Heart right ventricle (tissue), 16 donors: ENCODE data around the gene PSMB2. TPM values are rescaled to one million over a fixed set of nuclear protein-coding genes. Genes with fewer than 3 reads are reported as not detected.
A peak's percentile ranks its signal among the peaks of the same experiment; 100 is the strongest.
"Not testable (repeated sequence)": the region's sequence is repeated elsewhere in the genome, so short reads cannot be mapped to it uniquely, and the experiment has no call there.

Source experiments
- ATAC-seq, 8 donors: fragments of 200-7000 bp; cut with Tn5 transposase; one replicate each; pipeline ENCODE4 v1.9.1; 2020; ENCODE audit warnings: mild to moderate bottlenecking in 8 of 8, moderate library complexity in 8 of 8, moderate number of reproducible peaks in 1 of 8
- DNase-seq, 2 donors: peaks; one replicate each; pipeline ENCODE4 v3.0.0-alpha.2; 2020
- H3K27ac ChIP-seq, 10 donors: fragments of 200-600 bp; sonication (generic) in 2 of 10; one replicate each; pipeline versions ENCODE4 v1.5.0 to v1.8.0; 2020 to 2022; ENCODE audit warnings: mild to moderate bottlenecking in 3 of 10
- H3K27me3 ChIP-seq, 7 donors: fragments of 200-600 bp; one replicate each; pipeline ENCODE4 v1.8.0; 2021 to 2022; ENCODE audit warnings: mild to moderate bottlenecking in 2 of 7
- H3K36me3 ChIP-seq, 9 donors: fragments of 200-600 bp; sonication (generic) in 1 of 9; one replicate each; pipeline versions ENCODE4 v1.5.0 to v1.8.0; 2020 to 2022; ENCODE audit warnings: mild to moderate bottlenecking in 2 of 9
- H3K4me1 ChIP-seq, 9 donors: fragments of 200-600 bp; sonication (generic) in 1 of 9; one replicate each; pipeline versions ENCODE4 v1.5.0 to v1.8.0; 2020 to 2022; ENCODE audit warnings: mild to moderate bottlenecking in 4 of 9
- H3K4me3 ChIP-seq, 10 donors: fragments of 200-600 bp; sonication (generic) in 2 of 10; one replicate each; pipeline versions ENCODE4 v1.5.0 to v1.8.0; 2020 to 2022; ENCODE audit warnings: mild to moderate bottlenecking in 7 of 10, moderate library complexity in 2 of 10
- H3K9me3 ChIP-seq, 11 donors: fragments of 200-600 bp in 10 of 11; sonication (generic) in 2 of 11; one replicate each; pipeline versions ENCODE4 v1.5.0 to v1.8.0; 2013 to 2022; ENCODE audit warnings: mild to moderate bottlenecking in 2 of 11, control low read depth in 1 of 11, moderate library complexity in 1 of 11
- WGBS, 2 donors: extraction: QIAGEN DNeasy Blood & Tissue Kit; methylation state at CpG; one replicate each; pipeline ENCODE4 v1.1.7; 2013; ENCODE audit warnings: inconsistent platforms in 1 of 2; 5-methylcytosine and 5-hydroxymethylcytosine counted together
- intact Hi-C, 10 donors: fragments of 100-400 bp; cut with DNase I; formaldehyde crosslinking; loops; one replicate each; pipeline versions ENCODE4 v1.11.1 to v1.14.2; 2022
- long read RNA-seq, 3 donors: library from polyadenylated mRNA; unstranded; transcript quantifications; one replicate each; pipeline ENCODE4 v2.0.0, GENCODE V29; 2020 to 2021
- polyA plus RNA-seq, 2 donors: library from polyadenylated mRNA; stranded (reverse); fragments of 200-250 nt; gene quantifications; one replicate each; pipeline ENCODE4 v1.2.3, GENCODE V29; 2013
- total RNA-seq, 10 donors: library from RNA; stranded (reverse); fragmentation: NEBNext Ultra II Directional in 3 of 10; extraction: Animal tissue kit (Norgen Biotek cat#: 25700) in 3 of 10; gene quantifications; one replicate each; pipeline versions ENCODE4 v1.2.1 to v1.2.4, GENCODE V29; 2021 to 2023
- TF ChIP-seq, protein P1 (sequence below), 9 donors: fragments of 200-600 bp; sonication (generic) in 2 of 9; IDR thresholded peaks; one replicate each; pipeline versions ENCODE4 v1.5.0 to v1.8.0; 2021 to 2022; ENCODE audit warnings: antibody characterized with exemption in 9 of 9, mild to moderate bottlenecking in 5 of 9, moderate library complexity in 1 of 9
- donor health status: Arrhythmogenic right ventricular cardiomyopathy.
- donor health status: ischemic (EF 13 %, LVEDD 7.1; RV severe dilation, severe dysfunction).
- donor health status: healthy with polysubstance abuse.
- donor health status: DM: no; HTN: yes; CAD: no.
- donor health status: DM: no; HTN: no; CAD: no.
- donor health status: ischemic (EF 25% LVEDD 6.9; RV normal size, moderate dysfunction).
- donor health status: ischemic (EF 25% LVEDD 5.7; RV mildly dilated, moderate dysfunction).
- donor health status: healthy.
- donor health status: DM: yes; HTN: yes; CAD: no.
- donor health status: Ischemic cardiomyopathy.
- donor health status: ischemic (EF 35%, LVEDD 5.7; RV mildly dilated, moderate dysfunction).
- donor health status: nonischemic (EF 11% LVEDD 7.7; RV severe dilation, severe dysfunction).
- donor health status: DM: yes; HTN: yes; CAD: no.
- donor health status: PGD.
- donor health status: ischemic (EF 29% LVEDD 5.4; RV normal size, mild dysfunction).
- donor health status: nonischemic (EF 23%, LVEDD 6.1; RV moderate dilation, normal function).

The PSMB2 gene
- total RNA-seq (10 to 100 TPM; 34.1 to 55.0 (median 39.1) TPM), polyA plus RNA-seq (10 to 100 TPM; 34.2 to 44.1 TPM)
- long read RNA-seq, donor 1, transcript PSMB2-201 (6 exons, 2,701 nt), result major isoform, 41 of 47 reads
- long read RNA-seq, donor 1, partial matches to known transcripts, result 1 of 47 reads
- long read RNA-seq, donor 1, other reads (novel, unspliced or antisense), result 5 of 47 reads
- long read RNA-seq, donor 2, transcript PSMB2-201 (6 exons, 2,701 nt), result major isoform, 55 of 56 reads
- long read RNA-seq, donor 2, partial matches to known transcripts, result 0 of 56 reads
- long read RNA-seq, donor 2, other reads (novel, unspliced or antisense), result 1 of 56 reads
- long read RNA-seq, donor 3, transcript PSMB2-201 (6 exons, 2,701 nt), result major isoform, 14 of 23 reads
- long read RNA-seq, donor 3, partial matches to known transcripts, result 1 of 23 reads
- long read RNA-seq, donor 3, other reads (novel, unspliced or antisense), result 8 of 23 reads

DNA sequence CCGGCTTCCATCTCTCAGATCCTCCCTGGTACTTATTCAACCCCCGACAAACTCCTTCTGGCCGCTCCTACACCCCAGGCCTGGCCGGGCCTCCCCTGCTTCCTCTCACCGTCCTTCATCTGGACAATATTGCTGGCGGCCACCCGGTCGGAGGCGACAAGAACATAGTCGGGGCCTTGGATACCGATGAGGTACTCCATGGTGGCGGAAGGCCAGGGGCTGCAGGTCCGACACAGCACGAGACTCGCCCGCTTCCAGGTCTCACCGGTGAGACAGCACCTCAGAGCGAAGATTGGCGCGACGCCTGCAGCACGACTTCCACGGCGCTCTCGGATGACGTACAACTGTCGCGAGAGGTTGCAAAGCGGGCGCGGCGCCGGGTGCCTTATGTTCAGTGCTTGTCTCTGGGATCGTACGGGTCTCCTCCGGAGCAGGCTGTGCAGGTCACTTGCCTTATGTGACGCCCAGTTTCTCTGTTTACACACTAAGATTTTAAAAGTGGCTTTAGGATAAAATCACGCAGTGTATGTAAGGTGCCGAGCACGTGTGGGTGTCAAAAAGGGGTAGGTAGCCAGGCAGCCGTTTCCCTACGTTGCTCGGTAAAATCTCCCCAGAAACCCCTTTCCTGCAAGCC lies at the start of gene PSMB2:
PSMB2 (minus strand) TSS at position 294 of the 634 bp plus-strand sequence; CDS start at position 200, 94 bp downstream.
- Histone ChIP-seq H3K9me3 (no peaks in the 10 kb centered on the region), H3K4me1 (peaks cover 7 to 52% (median 45%) of the 10 kb centered on the region in 9 donors), H3K4me3 (peak within 1 kb of the TSS; percentile 65 to 95 (median 88)), H3K27me3 (peaks cover 0 to 29% (median 0%) of the 10 kb centered on the region in 7 donors), H3K27ac (peak within 1 kb of the TSS; percentile 82 to 96 (median 88)), H3K36me3 (peaks cover 0 to under 1% (median 0%) of the 10 kb centered on the region in 9 donors)
- intact Hi-C loops, result loop anchor here in 6 of 10 donors (2.0 to 10.0 kb wide), 4 partner anchors 64 to 77 kb away; partner anchors contain the start of gene C1orf216 (in 6 of the 6)
- DNase-seq (peak; percentile 95), ATAC-seq (peak; percentile 97 to 99 (median 98))
- TF ChIP-seq, protein P1, sequence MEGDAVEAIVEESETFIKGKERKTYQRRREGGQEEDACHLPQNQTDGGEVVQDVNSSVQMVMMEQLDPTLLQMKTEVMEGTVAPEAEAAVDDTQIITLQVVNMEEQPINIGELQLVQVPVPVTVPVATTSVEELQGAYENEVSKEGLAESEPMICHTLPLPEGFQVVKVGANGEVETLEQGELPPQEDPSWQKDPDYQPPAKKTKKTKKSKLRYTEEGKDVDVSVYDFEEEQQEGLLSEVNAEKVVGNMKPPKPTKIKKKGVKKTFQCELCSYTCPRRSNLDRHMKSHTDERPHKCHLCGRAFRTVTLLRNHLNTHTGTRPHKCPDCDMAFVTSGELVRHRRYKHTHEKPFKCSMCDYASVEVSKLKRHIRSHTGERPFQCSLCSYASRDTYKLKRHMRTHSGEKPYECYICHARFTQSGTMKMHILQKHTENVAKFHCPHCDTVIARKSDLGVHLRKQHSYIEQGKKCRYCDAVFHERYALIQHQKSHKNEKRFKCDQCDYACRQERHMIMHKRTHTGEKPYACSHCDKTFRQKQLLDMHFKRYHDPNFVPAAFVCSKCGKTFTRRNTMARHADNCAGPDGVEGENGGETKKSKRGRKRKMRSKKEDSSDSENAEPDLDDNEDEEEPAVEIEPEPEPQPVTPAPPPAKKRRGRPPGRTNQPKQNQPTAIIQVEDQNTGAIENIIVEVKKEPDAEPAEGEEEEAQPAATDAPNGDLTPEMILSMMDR (IDR thresholded peaks at IDR 0.05), result no peak
- 0% methylated on average over 43 of the region's 43 CpGs for WGBS, 2 donors

DNA sequence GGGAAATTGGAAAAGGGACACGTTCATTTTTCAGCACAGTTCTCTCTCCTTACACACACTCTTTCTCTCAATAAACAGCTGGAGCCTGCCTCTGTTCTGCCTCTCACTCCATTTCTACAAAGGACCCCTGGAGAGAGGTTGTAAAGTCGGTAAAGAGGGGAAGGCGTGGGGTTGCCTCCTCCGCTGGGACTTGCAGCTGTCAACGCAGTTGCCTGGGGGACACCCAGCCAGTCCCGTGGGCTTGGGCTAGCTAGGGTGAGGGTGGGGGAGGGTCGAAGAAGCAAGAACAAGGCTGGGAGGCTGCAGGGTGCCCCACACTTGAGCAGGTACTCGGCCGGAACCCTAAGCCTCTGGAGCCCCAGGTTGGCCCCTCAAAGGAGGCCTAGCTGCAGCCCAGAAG lies 49.8 kb upstream of the PSMB2 start:
- intact Hi-C loops, result no loop called here
- 31 to 33% methylated on average over 9 of the region's 9 CpGs for WGBS, 2 donors
- no peak overlapping the region for H3K4me3 ChIP-seq
- ATAC-seq (no peak), DNase-seq (no peak)
- H3K9me3 ChIP-seq, result no peaks in the 10 kb centered on the region
- TF ChIP-seq, protein P1 (IDR thresholded peaks at IDR 0.05), result no peak
- H3K27me3 ChIP-seq, result peaks cover 0 to 45% (median 31%) of the 10 kb centered on the region in 7 donors
- no peak overlapping the region for H3K27ac ChIP-seq
- no peaks in the 10 kb centered on the region for H3K36me3 ChIP-seq
- H3K4me1 ChIP-seq, result no peaks in the 10 kb centered on the region

DNA sequence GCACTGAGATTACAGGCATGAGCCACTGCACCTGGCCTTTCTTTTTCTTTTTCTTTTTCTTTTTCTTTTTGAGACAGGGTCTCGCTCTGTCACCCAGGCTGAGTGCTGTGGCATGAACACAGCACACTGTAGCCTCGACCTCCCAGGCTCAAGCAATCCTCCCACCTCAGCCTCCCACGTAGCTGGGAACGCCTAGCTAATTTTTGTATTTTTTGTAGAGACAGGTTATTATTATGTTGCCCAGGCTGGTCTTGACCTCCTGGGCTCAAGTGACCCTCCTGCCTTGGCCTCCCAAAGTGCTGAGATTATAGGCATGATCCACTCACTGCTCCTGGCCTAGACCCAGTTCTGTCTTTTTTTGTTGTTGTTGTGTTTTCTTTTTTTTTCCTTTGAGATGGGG lies 48.8 kb upstream of the PSMB2 start:
- intact Hi-C loops, DNase-seq, ATAC-seq, H3K27ac ChIP-seq, H3K9me3 ChIP-seq, H3K4me1 ChIP-seq, H3K4me3 ChIP-seq, H3K36me3 ChIP-seq: not testable (repeated sequence)
- WGBS, 2 donors, result 88 to 95% methylated on average over 4 of the region's 4 CpGs
- H3K27me3 ChIP-seq, result peaks cover 0 to 50% (median 34%) of the 10 kb centered on the region in 7 donors

DNA sequence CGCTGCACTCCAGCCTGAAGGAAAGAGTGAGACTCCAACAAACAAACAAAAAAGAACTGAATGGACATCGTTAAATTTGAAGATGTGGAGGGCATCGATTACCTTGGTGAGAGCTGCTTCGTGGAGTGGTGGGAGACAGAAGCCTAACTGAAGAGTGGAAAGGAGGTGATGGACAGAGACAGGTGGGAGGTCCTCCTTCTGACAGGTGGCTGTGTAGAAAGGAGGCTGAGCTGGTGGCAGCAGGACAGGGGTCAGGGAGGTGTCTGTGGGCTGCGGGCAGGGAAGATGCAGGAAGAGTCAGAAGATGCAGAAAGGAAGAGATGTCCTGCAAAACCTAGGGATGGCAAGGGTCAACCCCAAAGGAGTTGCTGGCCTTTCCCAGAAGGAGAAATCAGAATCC lies 46.8 kb upstream of the PSMB2 start:
- ATAC-seq, result no peak
- DNase-seq, result no peak
- TF ChIP-seq, protein P1 (IDR thresholded peaks at IDR 0.05), result no peak
- no peak overlapping the region for H3K27ac ChIP-seq
- no peaks in the 10 kb centered on the region for H3K9me3 ChIP-seq
- H3K27me3 ChIP-seq, result peaks cover 0 to 61% (median 45%) of the 10 kb centered on the region in 7 donors
- 84 to 92% methylated on average over 5 of the region's 5 CpGs for WGBS, 2 donors
- no peak overlapping the region for H3K4me3 ChIP-seq
- H3K4me1 ChIP-seq, result no peaks in the 10 kb centered on the region
- no peaks in the 10 kb centered on the region for H3K36me3 ChIP-seq
- intact Hi-C loops, result no loop called here
